Mesothelial cell of epicardium (in vitro differentiated cells): ENCODE results near the gene GNAT1. TPM values are rescaled to one million over a fixed set of nuclear protein-coding genes. Genes with fewer than 3 reads are reported as not detected.

Experiments
- DNase-seq, 2 experiments: peaks; one replicate each; pipeline ENCODE4 v3.0.0; 2021; ENCODE audit warnings: low spot score in 2 of 2; ENCODE audit not compliant: unreplicated experiment in 2 of 2
- H3K27ac Mint-ChIP-seq: 2 replicates; pipeline ENCODE4 v1.8.0; 2021; ENCODE audit warnings: mixed read lengths
- H3K27me3 Mint-ChIP-seq: 2 replicates; pipeline ENCODE4 v1.8.0; 2021; ENCODE audit warnings: low read depth, mixed read lengths
- H3K36me3 Mint-ChIP-seq: 2 replicates; pipeline ENCODE4 v1.8.0; 2021; ENCODE audit warnings: mixed read lengths
- H3K4me1 Mint-ChIP-seq: 2 replicates; pipeline ENCODE4 v1.8.0; 2021; ENCODE audit warnings: mixed read lengths
- H3K4me3 Mint-ChIP-seq: 2 replicates; pipeline ENCODE4 v1.8.0; 2021; ENCODE audit warnings: mild to moderate bottlenecking, moderate library complexity, mixed read lengths
- H3K9me3 Mint-ChIP-seq: 2 replicates; pipeline ENCODE4 v1.8.0; 2021; ENCODE audit warnings: mixed read lengths
- CTCF ChIP-seq: fragments of 200-600 bp; sonication (generic); IDR thresholded peaks from one replicate; pipeline ENCODE4 v1.5.0; 2021; ENCODE audit warnings: antibody characterized with exemption; ENCODE audit not compliant: unreplicated experiment
- total RNA-seq: library from RNA; stranded (reverse); gene quantifications from 3 replicates; pipeline ENCODE4 v1.2.1, GENCODE V29; 2021

GNAT1 gene
- total RNA-seq, 1 donor from 2014 or later, result 0.98 TPM

DNA sequence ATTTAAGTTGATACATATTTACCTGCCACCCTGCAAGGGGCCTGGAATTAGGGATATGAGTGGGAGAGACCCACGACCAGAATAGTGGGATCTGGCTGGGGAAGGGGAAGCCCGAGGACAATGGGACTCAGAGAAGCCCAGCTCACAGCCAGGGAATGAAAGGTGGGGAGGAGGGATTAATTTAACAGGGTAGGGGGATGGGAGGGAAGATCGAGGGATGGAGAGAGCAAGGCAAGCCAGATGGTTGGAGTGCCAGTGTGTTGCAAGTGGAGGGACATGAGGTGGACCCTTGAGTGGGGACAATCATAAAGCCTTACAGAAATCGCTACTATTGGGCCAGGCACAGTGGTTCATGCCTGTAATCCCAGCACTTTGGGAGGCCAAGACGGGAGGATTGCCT lies 40.2 kb downstream of the GNAT1 start:
- no peak for TF ChIP-seq CTCF
- Mint-ChIP-seq H3K4me3 (no peak overlapping the region), H3K27me3 (no peaks in the 10 kb centered on the region), H3K27ac (no peak overlapping the region), H3K36me3 (no peaks in the 10 kb centered on the region), H3K4me1 (peaks cover 33% of the 10 kb centered on the region), H3K9me3 (no peaks in the 10 kb centered on the region)
- no peak for DNase-seq

GRCh38 chr3:50232303-50232702 lies 40.9 kb downstream of the GNAT1 start:
- Mint-ChIP-seq H3K36me3 (no peaks in the 10 kb centered on the region), H3K9me3 (no peaks in the 10 kb centered on the region), H3K4me3 (no peak overlapping the region), H3K4me1 (peaks cover 32% of the 10 kb centered on the region), H3K27ac (peak overlapping the region; percentile 12), H3K27me3 (no peaks in the 10 kb centered on the region)
- no peak for TF ChIP-seq CTCF
- DNase-seq, result no peak

DNA sequence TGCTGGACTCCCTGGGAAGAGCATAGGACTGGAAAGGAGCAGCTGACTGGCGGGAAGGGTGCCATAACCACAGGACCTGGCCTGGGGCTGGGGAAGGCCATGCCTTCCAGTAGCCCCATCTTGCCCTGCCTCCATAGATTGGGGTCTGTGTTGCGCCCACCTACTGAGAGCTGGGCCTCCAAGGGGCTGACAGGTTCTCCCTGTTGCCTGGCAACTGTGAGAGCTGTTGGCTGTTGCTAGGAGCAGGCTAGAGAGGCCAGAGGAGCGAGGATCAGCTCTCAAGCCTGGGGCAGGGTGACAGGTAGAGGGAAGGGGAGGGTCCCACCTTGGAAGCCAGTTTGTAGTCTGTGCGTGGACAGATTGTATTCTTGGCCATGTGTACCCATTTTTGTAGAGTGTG lies 41.8 kb downstream of the GNAT1 start:
- Mint-ChIP-seq H3K4me3 (no peak overlapping the region), H3K4me1 (peaks cover 33% of the 10 kb centered on the region)
- DNase-seq, result no peak

GRCh38 chr3:50235716-50236483 lies 44.5 kb downstream of the GNAT1 start, which contains the start of gene GNAI2:
Gene GNAI2 (plus strand): TSS chr3:50236204. CDS start chr3:50236336, 132 bp downstream.
- Mint-ChIP-seq H3K9me3 (no peaks in the 10 kb centered on the region), H3K4me3 (peak within 1 kb of the TSS; percentile 98), H3K36me3 (no peaks in the 10 kb centered on the region), H3K4me1 (peaks cover 45% of the 10 kb centered on the region), H3K27ac (peak within 1 kb of the TSS; percentile 94), H3K27me3 (no peaks in the 10 kb centered on the region)
- peak; percentile 96 to 98 for DNase-seq
- no peak for TF ChIP-seq CTCF

More for the DNA sequence above, 41.8 kb downstream of the GNAT1 start:
- Mint-ChIP-seq H3K27me3 (no peaks in the 10 kb centered on the region), H3K27ac (no peak overlapping the region), H3K36me3 (no peaks in the 10 kb centered on the region), H3K9me3 (no peaks in the 10 kb centered on the region)
- no peak for TF ChIP-seq CTCF

DNA sequence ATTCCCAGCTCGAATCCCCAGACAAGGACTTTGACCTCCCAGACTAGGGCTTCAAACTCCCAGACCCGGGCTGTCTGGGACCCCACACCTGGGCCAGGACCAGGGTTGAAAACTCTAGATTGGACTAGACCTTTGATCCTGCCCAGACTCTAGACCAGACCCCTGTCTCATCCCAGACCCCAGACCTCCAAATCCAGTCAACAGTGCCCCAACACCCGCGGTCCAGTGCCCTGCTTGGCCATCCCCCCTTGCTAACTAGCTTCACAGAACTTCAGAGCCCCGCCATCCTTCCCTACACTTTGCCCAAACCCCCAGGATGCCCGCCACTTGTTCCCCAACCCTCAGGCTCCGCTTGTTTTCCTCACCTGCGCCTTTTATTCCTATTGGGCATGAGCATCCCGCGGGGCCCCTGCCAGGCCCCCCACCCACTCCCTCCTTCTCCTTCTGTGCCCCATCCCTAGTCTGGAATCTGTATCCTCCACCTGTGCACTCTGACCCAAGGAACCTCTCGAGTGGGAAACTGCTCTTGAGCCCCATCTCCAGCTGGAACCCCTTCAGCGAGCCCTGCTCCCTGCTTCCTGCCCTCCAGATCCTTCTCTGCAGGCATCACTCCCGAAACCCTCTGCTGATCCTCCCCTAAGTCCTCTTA lies 45.2 kb downstream of the GNAT1 start:
- no peaks in the 10 kb centered on the region for H3K36me3 Mint-ChIP-seq
- no peaks in the 10 kb centered on the region for H3K9me3 Mint-ChIP-seq
- DNase-seq, result no peak
- H3K4me1 Mint-ChIP-seq, result peaks cover 51% of the 10 kb centered on the region
- H3K27ac Mint-ChIP-seq, result peak overlapping the region; percentile 94
- no peak for TF ChIP-seq CTCF
- H3K4me3 Mint-ChIP-seq, result peak overlapping the region; percentile 98
- H3K27me3 Mint-ChIP-seq, result no peaks in the 10 kb centered on the region
